GM12865 (cell line): Measurements from ENCODE around the gene PNPLA7.

Experiments
- DNase-seq: peaks from one replicate; pipeline ENCODE4 v3.0.0; 2010; ENCODE audit warnings: low read depth
- H3K4me3 ChIP-seq: 2 replicates; pipeline ENCODE4 v1.5.1; 2011; ENCODE audit warnings: mild to moderate bottlenecking, low read depth, low read length, control low read depth
- TF ChIP-seq, protein P1 (sequence below): IDR thresholded peaks from 2 replicates; pipeline ENCODE4 v1.5.1; 2011; ENCODE audit warnings: low read length, control low read depth, low read depth, inconsistent platforms; ENCODE audit not compliant: insufficient read depth; ENCODE audit errors: missing control alignments

The PNPLA7 gene

DNA sequence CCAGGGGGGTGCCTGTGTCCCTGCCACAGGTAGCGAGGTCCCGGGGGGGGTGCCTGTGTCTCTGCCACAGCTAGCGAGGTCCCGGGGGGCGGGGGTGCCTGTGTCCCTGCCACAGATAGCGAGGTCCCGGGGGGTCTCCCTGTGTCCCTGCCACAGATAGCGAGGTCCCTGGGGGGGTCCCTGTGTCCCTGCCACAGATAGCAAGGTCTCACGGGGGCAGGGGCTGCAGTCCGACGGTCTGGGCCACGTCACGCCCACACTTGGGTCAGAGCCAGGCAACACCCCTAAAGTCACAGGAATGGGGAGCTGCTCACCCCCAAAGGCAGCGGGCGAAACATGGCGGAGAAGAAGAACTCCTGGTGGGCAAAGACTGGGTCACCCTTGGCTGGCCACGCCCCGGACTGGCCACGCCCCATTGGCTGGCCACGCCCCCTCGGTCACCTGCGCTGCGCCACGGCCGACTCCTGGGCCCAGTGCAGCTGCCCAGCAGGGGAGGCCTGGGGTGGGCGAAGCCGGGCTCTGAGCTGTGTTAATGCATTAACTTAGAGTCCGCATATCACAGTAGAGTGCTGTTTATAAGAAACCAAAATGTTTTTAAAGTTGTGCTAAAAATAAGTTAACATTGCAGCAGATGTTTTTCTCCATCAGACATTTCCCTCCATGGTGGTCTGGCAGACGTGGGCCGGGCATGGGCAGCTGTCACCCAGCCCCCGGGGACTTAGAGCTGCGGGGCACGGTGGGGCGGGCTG, 120.1 kb downstream of the PNPLA7 start:
- DNase-seq = peak; percentile 53
- TF ChIP-seq, protein P1, sequence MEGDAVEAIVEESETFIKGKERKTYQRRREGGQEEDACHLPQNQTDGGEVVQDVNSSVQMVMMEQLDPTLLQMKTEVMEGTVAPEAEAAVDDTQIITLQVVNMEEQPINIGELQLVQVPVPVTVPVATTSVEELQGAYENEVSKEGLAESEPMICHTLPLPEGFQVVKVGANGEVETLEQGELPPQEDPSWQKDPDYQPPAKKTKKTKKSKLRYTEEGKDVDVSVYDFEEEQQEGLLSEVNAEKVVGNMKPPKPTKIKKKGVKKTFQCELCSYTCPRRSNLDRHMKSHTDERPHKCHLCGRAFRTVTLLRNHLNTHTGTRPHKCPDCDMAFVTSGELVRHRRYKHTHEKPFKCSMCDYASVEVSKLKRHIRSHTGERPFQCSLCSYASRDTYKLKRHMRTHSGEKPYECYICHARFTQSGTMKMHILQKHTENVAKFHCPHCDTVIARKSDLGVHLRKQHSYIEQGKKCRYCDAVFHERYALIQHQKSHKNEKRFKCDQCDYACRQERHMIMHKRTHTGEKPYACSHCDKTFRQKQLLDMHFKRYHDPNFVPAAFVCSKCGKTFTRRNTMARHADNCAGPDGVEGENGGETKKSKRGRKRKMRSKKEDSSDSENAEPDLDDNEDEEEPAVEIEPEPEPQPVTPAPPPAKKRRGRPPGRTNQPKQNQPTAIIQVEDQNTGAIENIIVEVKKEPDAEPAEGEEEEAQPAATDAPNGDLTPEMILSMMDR = no peak
- H3K4me3 ChIP-seq = no peak overlapping the region

DNA sequence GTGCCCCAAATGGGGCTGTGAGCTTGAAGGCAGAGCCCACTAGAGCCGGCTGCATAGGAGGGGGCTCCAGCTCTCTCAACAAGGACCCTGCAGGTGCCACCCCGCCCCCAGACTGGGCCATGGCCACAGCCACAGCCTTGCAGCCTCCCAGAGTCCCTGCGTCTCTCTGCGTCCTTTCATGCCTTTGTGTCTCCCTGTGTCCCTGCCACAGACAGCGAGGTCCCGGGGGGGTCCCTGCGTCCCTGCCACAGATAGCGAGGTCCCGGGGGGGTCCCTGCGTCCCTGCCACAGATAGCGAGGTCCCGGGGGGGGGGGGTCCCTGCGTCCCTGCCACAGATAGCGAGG, 120.7 kb downstream of the PNPLA7 start:
- H3K4me3 ChIP-seq = no peak overlapping the region

DNA sequence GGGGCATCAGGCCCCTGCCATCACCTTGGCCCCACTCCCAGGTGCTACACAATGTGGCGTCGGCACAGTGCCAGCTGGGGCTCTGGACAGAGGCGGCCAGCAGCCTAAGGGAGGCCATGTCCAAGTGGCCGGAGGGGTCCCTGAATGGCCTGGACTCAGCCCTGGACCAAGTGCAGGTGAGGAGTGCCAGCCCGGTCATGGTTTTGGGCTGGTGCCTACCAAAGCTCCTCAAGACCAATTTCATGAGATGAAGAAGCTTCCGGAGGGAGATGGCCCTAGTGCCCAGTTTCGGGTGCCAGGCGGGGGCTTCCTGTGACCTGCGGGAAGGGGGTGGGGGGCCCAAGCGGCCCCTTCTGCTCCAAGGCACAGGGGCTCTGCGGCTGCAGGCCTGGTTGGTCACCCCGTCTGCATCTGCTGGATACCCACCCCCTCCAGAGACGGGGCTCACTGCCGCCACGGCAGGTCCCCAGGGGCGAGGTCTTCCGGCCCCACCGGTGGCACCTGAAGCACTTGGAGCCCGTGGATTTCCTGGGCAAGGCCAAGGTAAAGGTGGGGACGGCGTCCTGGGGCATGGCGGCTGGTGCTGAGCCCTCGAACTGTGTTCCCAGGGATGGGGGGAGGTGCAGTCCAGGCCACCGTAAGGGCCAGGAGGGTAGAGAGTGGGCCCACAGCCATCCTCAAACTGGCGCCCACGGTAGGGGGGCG, 121.2 kb downstream of the PNPLA7 start:
- no peak for DNase-seq
- TF ChIP-seq, protein P1 = no peak
- no peak overlapping the region for H3K4me3 ChIP-seq

More for the DNA sequence above, 120.7 kb downstream of the PNPLA7 start:
- TF ChIP-seq, protein P1 = no peak
- no peak for DNase-seq

DNA sequence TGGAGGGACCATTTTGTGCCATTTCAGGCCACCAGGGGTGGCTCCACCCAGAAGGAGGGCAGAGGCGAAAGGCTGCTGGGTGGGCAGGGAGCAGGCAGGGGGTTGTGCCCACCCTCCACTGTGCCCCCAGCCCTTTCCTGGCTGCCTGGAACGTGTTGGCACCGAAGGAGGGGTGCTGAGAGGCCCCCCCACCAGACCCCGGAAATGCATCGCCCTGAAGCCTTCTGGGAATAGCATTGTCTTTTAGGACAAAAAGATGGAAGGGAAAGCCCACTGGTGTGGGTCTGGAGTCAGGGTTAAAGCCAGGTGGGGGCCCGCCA, 121.9 kb downstream of the PNPLA7 start:
- H3K4me3 ChIP-seq = no peak overlapping the region
- no peak for DNase-seq
- TF ChIP-seq, protein P1 = no peak

DNA sequence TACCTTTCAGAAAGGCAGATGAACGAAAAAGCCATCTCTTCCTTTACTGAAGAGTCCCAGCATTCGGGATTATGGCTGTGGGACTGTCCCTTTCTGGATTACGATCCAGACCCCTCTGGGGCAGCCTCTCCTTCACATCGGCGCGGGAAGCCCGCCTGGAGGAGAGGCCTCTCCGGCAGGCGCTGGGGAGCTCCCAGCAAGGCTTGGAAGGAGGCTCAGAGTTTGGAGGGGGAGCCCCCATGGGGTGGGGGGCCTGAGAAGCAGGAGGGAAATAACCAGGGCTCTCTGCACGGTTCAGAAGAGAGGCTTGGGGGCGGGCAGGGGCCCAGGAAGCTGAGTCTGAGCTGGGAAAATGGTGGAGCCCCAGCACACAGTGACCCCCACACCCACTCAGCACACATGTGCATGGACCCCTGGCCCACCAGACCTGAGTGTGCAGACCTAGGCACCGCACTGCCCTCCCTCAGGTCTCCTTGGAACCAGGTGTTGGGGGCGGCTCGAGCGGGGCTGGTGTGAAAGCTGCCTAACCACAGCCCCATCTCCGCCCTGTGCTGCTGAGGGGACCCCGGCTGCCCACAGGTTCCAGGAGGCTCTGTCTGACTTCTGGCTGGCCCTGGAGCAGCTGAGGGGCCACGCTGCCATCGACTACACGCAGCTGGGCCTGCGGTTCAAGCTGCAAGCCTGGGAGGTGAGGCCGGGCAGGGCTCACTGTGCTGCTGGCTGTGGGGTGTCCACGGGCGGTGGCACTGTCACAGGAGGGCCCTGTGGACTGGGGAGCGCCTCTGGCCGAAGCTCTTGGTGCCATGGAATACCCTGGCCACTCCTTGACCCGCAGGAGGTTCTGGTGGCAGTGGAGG, 122.5 kb downstream of the PNPLA7 start:
- DNase-seq = no peak
- TF ChIP-seq, protein P1 = no peak
- H3K4me3 ChIP-seq = no peak overlapping the region

DNA sequence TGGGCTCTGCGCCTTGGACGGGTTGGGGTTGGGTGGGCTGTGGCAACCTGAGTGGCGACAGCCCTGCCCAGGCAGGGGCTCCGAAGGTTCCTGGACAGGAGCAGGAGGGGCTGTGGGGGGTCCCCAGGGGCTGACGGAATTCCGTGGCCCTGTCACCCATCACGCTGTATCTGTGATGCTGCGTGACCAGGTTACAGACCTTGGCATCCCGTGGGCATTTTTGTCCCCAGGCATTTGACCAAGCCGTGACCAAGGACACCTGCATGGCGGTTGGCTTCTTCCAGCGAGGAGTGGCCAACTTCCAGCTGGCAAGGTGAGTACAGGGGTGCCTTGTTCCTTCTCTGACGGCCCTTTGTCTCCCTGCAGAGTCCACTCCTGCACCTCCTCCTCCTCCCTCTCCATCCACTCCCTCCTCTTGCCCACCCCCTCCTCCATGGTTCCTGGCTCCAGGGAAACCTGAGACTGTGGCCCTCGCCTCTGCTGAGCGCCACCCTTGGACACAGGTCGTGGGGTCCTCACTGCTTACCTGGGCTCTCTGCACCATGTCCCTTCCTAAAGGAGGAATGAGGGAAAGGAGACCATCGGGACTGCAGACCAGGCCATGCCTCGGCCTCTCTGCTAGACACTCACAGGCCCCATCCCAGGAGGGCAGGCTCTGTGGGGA, 124.1 kb downstream of the PNPLA7 start:
- TF ChIP-seq, protein P1 = no peak
- no peak for DNase-seq
- H3K4me3 ChIP-seq = no peak overlapping the region
